ENCODE data around the gene RNF182.

- TF ChIP-seq EZH2 (IDR thresholded peaks at IDR 0.05; ENCODE audit: low read length, missing control alignments) = no peak
- no peak for TF ChIP-seq CTCF (conservative IDR thresholded peaks at IDR 0.05 in 1 of 2, IDR thresholded peaks at IDR 0.05 in 1 of 2; ENCODE audit: low read depth in 1 of 2, low read length in 2 of 2)
Observed at GRCh38 chr6:13919861-13920260, 4.9 kb upstream of the RNF182 start.
